Prostate gland (tissue), 2 donors: ENCODE data around the gene CSMD2.

Experiments
- POLR2A ChIP-seq: fragments of 450-650 bp; IDR thresholded peaks from one replicate; pipeline ENCODE4 v1.6.1; 2016; ENCODE audit warnings: antibody characterized with exemption, mild to moderate bottlenecking
- POLR2AphosphoS5 ChIP-seq: sonication (generic); formaldehyde crosslinking; IDR thresholded peaks from one replicate; pipeline ENCODE4 v1.6.1; 2017; ENCODE audit warnings: antibody characterized with exemption
- TF ChIP-seq, protein P1 (sequence below), 4 experiments: fragments of 200-600 bp in 2 of 4; fragments of 450-650 bp in 2 of 4; sonication (generic) in 2 of 4; IDR thresholded peaks; 1 replicate in 3 of 4; 2 replicates in 1 of 4; pipeline ENCODE4 v1.5.1; 2016 to 2019; ENCODE audit warnings: antibody characterized with exemption in 4 of 4, mild to moderate bottlenecking in 2 of 4, moderate library complexity in 2 of 4

DNA sequence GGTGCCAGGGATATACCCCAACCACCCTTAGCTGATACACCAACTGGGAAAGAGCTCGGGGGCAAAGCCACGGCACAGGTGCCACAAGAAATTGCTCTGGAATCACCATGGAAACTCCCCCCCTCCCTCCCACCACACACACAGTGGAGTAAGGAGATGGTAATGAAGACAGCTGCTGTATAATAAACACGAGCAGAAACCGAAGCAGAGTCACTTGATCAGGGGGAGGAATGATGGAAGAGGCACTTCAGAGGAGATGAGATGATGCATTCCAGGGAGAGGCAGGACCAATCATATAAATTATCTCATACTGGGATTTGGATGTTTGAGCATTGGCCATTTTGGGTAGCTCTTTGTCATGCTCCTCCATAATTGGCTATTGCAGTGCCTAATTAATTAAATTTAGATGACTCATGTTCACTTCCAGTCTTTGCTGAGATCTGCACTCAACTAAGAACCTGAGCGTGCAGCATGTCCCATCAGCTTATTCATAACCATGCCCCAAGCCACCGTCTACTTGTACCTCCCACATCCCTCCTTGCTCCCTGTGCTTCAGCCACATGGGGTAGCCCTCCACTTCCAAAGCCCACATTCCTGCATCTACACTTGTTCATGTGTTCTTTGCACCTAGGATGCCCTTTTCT, 503.1 kb downstream of the CSMD2 start:
- TF ChIP-seq, protein P1, sequence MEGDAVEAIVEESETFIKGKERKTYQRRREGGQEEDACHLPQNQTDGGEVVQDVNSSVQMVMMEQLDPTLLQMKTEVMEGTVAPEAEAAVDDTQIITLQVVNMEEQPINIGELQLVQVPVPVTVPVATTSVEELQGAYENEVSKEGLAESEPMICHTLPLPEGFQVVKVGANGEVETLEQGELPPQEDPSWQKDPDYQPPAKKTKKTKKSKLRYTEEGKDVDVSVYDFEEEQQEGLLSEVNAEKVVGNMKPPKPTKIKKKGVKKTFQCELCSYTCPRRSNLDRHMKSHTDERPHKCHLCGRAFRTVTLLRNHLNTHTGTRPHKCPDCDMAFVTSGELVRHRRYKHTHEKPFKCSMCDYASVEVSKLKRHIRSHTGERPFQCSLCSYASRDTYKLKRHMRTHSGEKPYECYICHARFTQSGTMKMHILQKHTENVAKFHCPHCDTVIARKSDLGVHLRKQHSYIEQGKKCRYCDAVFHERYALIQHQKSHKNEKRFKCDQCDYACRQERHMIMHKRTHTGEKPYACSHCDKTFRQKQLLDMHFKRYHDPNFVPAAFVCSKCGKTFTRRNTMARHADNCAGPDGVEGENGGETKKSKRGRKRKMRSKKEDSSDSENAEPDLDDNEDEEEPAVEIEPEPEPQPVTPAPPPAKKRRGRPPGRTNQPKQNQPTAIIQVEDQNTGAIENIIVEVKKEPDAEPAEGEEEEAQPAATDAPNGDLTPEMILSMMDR (IDR thresholded peaks at IDR 0.05): no peak
- no peak for TF ChIP-seq POLR2AphosphoS5
- TF ChIP-seq POLR2A: no peak
